ENCODE results near the gene P2RY2.

The P2RY2 gene

DNA sequence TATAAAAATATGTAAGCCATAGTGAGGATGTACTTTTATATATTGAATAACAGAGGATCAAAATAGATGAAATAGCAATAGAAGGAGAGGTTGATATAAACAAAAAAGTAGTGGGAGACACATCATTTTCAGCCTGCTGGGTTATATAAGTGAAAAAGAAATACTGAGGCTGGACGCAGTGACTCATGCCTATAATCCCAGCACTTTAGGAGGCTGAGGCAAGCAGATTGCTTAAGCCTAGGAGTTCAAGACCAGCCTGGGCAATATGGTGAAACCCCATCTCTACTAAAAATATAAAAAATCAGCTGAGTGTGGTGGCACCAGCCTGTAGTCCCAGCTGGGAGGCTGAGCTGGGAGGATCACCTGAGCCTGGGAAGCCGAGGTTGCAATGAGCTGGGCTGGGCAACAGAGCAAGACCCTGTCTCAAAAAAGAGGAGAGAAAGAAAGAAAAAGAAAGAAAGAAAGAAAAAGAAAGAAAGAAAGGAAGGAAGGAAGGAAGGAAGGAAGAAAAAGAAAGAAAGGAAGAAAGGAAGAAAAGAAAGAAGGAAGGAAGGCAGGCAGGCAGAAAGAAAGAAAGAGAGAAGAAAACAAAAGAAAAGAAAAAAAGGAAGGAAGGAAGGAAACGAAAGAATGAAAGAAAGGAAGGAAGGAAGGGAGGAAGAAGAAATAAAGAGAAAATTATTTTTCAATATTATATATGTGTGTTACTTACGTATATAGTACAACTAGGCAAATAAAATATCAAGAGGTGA is 7.0 kb upstream of the P2RY2 start:
- Histone ChIP-seq H3K36me3 (replicated peaks; ENCODE audit: insufficient read depth, low read length) (no peaks in the 10 kb centered on the region), H3K27me3 (replicated peaks; ENCODE audit: insufficient read depth, low read length) (no peaks in the 10 kb centered on the region), H2AFZ (ENCODE audit: low read length) (no peak overlapping the region), H3F3A (ENCODE audit: insufficient read depth, low read length) (no peaks in the 10 kb centered on the region), H3K27ac (ENCODE audit: low read length) (no peak overlapping the region), H3K79me2 (ENCODE audit: low read length) (no peaks in the 10 kb centered on the region), H3K4me3 (ENCODE audit: low read length) (no peak overlapping the region), H4K20me1 (ENCODE audit: insufficient read depth, low read length) (no peaks in the 10 kb centered on the region), H3K9ac (ENCODE audit: low read length) (no peak overlapping the region), H3K4me1 (ENCODE audit: low read length) (peaks cover 4% of the 10 kb centered on the region; the same call in 1 of the 2 replicates), H3K4me2 (ENCODE audit: low read depth, low read length) (no peak overlapping the region), H3K9me2 (replicated peaks; ENCODE audit: insufficient read depth, low read length) (no peaks in the 10 kb centered on the region), H3K9me3 (replicated peaks; ENCODE audit: insufficient read depth, low read length) (no peaks in the 10 kb centered on the region)
- DNase-seq = no peak
- TF ChIP-seq EZH2phosphoT487 (IDR thresholded peaks at IDR 0.05; ENCODE audit: low read length) (no peak), EZH2 (optimal IDR thresholded peaks at IDR 0.05; ENCODE audit: low read depth, low read length) (no peak)
- TF ChIP-seq, protein P1, sequence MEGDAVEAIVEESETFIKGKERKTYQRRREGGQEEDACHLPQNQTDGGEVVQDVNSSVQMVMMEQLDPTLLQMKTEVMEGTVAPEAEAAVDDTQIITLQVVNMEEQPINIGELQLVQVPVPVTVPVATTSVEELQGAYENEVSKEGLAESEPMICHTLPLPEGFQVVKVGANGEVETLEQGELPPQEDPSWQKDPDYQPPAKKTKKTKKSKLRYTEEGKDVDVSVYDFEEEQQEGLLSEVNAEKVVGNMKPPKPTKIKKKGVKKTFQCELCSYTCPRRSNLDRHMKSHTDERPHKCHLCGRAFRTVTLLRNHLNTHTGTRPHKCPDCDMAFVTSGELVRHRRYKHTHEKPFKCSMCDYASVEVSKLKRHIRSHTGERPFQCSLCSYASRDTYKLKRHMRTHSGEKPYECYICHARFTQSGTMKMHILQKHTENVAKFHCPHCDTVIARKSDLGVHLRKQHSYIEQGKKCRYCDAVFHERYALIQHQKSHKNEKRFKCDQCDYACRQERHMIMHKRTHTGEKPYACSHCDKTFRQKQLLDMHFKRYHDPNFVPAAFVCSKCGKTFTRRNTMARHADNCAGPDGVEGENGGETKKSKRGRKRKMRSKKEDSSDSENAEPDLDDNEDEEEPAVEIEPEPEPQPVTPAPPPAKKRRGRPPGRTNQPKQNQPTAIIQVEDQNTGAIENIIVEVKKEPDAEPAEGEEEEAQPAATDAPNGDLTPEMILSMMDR (IDR thresholded peaks at IDR 0.05; ENCODE audit: low read length) = no peak

DNA sequence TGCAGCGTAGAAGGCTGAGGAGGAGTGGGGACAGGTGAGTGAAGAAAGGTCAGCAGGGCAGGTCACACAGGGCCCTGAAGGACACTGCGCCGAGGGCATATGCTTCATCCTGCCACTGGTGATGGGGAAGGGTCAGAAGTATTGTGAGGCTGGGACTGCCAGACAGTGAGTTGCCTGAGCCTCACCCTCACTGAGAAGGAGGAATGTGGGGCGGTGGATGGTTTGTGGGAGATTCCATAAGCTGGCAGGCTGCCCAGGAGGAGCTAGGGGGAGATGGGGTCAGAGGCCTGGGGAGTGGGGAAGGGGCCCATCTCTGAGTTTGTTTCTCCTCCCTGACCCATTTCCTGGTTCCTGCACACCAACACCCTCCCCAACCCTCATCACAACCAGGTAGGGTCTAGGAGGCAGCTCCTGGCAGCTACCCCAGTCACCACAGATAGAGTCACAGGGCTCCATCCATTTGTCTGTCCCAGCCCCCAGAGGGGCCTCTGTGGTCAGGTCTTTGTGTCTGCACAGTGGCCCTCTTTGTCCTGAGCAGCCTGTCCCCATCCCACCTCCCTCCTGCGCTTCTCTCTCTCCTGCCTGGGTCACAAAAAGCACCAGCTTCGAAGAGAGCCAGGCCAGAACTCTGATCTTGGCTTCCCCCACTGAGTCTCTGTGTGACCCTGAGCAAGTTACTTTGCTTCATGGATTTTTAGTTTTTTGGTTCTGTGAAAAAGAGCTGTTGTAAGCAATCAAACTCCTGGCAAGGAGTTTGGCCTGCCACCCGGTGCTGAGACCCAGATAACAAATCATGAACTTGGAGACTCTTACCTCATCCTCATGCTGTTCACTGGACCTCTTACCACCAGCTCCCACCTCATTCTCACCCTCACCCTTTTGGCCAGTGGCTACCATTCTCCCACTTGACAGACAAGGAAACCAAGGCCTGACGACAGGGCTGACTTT is 4.6 kb upstream of the P2RY2 start:
- Histone ChIP-seq H3K9ac (ENCODE audit: low read length) (no peak overlapping the region), H3K4me2 (ENCODE audit: low read depth, low read length) (no peak overlapping the region)

DNA sequence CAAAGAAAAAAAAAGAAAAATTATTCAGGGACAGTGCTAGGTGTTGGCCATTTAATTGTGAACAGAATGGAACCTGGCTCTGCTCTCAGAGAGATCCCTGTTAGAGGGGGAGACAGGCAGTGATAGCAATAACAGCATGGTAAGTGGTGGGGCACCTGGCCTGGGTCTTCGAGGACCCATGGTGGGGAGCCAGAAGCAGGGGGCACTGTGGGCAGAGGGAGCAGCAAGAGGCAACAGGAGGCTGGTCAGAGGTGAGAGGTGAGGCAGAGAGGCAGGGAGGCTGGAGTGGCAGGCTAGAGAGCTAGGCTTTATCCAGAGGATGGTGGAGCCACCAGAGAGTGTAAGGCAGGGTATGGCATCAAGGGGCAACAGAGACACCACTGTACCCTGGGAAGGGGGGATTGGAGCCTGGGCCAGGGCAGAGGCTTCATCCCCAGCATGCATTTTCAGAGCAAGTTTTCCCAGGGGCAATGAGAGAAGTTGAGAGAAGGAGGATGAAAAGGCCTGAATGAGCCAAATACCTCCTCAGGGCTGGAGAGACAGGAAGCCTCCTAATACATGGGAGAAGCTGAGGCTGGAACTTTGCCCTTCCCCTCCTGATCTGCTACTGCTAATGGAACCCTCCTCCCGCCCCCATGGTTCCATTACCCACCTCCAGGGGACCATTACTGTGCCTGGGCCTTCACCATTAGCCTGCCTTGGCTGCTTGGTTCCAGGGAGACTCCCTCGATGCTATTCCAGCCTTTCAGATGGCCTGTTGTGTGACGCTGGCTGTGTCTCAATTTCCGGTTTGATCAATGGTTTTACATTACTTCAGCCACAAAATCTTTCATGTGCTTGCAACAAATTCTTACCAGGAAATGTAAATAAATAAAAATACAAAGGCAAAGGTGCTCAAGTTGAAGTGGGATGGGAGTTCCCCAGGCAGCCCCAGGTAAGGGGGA is 2.6 kb upstream of the P2RY2 start:
- Histone ChIP-seq H3K9me3 (replicated peaks; ENCODE audit: insufficient read depth, low read length) (no peaks in the 10 kb centered on the region), H3K9me2 (replicated peaks; ENCODE audit: insufficient read depth, low read length) (no peaks in the 10 kb centered on the region), H3K36me3 (replicated peaks; ENCODE audit: insufficient read depth, low read length) (no peaks in the 10 kb centered on the region), H3K27me3 (replicated peaks; ENCODE audit: insufficient read depth, low read length) (no peaks in the 10 kb centered on the region), H3K4me2 (ENCODE audit: low read depth, low read length) (no peak overlapping the region), H4K20me1 (ENCODE audit: insufficient read depth, low read length) (no peaks in the 10 kb centered on the region), H3K27ac (ENCODE audit: low read length) (no peak overlapping the region), H3K4me3 (ENCODE audit: low read length) (no peak overlapping the region), H3K4me1 (ENCODE audit: low read length) (peaks cover 7% of the 10 kb centered on the region), H3K79me2 (ENCODE audit: low read length) (no peaks in the 10 kb centered on the region), H2AFZ (ENCODE audit: low read length) (no peak overlapping the region), H3K9ac (ENCODE audit: low read length) (no peak overlapping the region), H3F3A (ENCODE audit: insufficient read depth, low read length) (no peaks in the 10 kb centered on the region)
- no peak for DNase-seq
- no peak for TF ChIP-seq EZH2phosphoT487 (IDR thresholded peaks at IDR 0.05; ENCODE audit: low read length)
- TF ChIP-seq, protein P1 (IDR thresholded peaks at IDR 0.05; ENCODE audit: low read length) = no peak
- TF ChIP-seq EZH2 (optimal IDR thresholded peaks at IDR 0.05; ENCODE audit: low read depth, low read length) = no peak

More for the DNA sequence above, 4.6 kb upstream of the P2RY2 start:
- Histone ChIP-seq H3K9me3 (replicated peaks; ENCODE audit: insufficient read depth, low read length) (no peaks in the 10 kb centered on the region), H3K9me2 (replicated peaks; ENCODE audit: insufficient read depth, low read length) (no peaks in the 10 kb centered on the region), H3K36me3 (replicated peaks; ENCODE audit: insufficient read depth, low read length) (no peaks in the 10 kb centered on the region), H2AFZ (ENCODE audit: low read length) (no peak overlapping the region), H3F3A (ENCODE audit: insufficient read depth, low read length) (no peaks in the 10 kb centered on the region), H3K4me3 (ENCODE audit: low read length) (no peak overlapping the region), H3K27me3 (replicated peaks; ENCODE audit: insufficient read depth, low read length) (no peaks in the 10 kb centered on the region), H3K4me1 (ENCODE audit: low read length) (peaks cover 7% of the 10 kb centered on the region), H4K20me1 (ENCODE audit: insufficient read depth, low read length) (no peaks in the 10 kb centered on the region), H3K79me2 (ENCODE audit: low read length) (no peaks in the 10 kb centered on the region), H3K27ac (ENCODE audit: low read length) (no peak overlapping the region)
- no peak for DNase-seq
- no peak for TF ChIP-seq EZH2phosphoT487 (IDR thresholded peaks at IDR 0.05; ENCODE audit: low read length)
- TF ChIP-seq, protein P1 (IDR thresholded peaks at IDR 0.05; ENCODE audit: low read length) = no peak
- no peak for TF ChIP-seq EZH2 (optimal IDR thresholded peaks at IDR 0.05; ENCODE audit: low read depth, low read length)
